ENCODE measurements around the gene MN1. TPM values are rescaled to one million over a fixed set of nuclear protein-coding genes. Genes with fewer than 3 reads are reported as not detected.

Gene MN1
- total and polyA plus RNA-seq, 2 of the 8 experiments (the other 6 are each of a cell fraction or from before 2014, with no cell fraction given) = 3.1 to 4.9 TPM

DNA sequence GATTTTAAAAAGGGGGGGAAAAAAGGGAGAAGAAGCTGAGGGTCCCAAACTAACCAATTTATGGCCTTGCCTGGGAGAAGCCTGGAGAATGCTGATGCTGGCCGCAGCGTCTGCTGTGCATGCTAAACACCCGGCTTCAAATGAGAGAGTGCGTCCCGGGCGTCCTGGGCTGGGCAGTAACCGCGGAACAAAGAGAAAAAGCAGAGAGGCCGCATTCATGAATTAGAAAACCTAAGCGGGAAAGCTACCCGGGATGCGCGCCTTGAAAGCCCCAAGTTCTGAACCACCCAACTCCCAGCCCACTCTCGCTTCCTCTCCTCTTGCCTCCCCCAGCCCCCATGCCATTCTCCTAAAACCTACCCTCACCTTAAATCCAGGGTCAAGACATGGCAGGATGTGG lies 6.5 kb downstream of the MN1 start (continued):
- TF ChIP-seq, protein P1, sequence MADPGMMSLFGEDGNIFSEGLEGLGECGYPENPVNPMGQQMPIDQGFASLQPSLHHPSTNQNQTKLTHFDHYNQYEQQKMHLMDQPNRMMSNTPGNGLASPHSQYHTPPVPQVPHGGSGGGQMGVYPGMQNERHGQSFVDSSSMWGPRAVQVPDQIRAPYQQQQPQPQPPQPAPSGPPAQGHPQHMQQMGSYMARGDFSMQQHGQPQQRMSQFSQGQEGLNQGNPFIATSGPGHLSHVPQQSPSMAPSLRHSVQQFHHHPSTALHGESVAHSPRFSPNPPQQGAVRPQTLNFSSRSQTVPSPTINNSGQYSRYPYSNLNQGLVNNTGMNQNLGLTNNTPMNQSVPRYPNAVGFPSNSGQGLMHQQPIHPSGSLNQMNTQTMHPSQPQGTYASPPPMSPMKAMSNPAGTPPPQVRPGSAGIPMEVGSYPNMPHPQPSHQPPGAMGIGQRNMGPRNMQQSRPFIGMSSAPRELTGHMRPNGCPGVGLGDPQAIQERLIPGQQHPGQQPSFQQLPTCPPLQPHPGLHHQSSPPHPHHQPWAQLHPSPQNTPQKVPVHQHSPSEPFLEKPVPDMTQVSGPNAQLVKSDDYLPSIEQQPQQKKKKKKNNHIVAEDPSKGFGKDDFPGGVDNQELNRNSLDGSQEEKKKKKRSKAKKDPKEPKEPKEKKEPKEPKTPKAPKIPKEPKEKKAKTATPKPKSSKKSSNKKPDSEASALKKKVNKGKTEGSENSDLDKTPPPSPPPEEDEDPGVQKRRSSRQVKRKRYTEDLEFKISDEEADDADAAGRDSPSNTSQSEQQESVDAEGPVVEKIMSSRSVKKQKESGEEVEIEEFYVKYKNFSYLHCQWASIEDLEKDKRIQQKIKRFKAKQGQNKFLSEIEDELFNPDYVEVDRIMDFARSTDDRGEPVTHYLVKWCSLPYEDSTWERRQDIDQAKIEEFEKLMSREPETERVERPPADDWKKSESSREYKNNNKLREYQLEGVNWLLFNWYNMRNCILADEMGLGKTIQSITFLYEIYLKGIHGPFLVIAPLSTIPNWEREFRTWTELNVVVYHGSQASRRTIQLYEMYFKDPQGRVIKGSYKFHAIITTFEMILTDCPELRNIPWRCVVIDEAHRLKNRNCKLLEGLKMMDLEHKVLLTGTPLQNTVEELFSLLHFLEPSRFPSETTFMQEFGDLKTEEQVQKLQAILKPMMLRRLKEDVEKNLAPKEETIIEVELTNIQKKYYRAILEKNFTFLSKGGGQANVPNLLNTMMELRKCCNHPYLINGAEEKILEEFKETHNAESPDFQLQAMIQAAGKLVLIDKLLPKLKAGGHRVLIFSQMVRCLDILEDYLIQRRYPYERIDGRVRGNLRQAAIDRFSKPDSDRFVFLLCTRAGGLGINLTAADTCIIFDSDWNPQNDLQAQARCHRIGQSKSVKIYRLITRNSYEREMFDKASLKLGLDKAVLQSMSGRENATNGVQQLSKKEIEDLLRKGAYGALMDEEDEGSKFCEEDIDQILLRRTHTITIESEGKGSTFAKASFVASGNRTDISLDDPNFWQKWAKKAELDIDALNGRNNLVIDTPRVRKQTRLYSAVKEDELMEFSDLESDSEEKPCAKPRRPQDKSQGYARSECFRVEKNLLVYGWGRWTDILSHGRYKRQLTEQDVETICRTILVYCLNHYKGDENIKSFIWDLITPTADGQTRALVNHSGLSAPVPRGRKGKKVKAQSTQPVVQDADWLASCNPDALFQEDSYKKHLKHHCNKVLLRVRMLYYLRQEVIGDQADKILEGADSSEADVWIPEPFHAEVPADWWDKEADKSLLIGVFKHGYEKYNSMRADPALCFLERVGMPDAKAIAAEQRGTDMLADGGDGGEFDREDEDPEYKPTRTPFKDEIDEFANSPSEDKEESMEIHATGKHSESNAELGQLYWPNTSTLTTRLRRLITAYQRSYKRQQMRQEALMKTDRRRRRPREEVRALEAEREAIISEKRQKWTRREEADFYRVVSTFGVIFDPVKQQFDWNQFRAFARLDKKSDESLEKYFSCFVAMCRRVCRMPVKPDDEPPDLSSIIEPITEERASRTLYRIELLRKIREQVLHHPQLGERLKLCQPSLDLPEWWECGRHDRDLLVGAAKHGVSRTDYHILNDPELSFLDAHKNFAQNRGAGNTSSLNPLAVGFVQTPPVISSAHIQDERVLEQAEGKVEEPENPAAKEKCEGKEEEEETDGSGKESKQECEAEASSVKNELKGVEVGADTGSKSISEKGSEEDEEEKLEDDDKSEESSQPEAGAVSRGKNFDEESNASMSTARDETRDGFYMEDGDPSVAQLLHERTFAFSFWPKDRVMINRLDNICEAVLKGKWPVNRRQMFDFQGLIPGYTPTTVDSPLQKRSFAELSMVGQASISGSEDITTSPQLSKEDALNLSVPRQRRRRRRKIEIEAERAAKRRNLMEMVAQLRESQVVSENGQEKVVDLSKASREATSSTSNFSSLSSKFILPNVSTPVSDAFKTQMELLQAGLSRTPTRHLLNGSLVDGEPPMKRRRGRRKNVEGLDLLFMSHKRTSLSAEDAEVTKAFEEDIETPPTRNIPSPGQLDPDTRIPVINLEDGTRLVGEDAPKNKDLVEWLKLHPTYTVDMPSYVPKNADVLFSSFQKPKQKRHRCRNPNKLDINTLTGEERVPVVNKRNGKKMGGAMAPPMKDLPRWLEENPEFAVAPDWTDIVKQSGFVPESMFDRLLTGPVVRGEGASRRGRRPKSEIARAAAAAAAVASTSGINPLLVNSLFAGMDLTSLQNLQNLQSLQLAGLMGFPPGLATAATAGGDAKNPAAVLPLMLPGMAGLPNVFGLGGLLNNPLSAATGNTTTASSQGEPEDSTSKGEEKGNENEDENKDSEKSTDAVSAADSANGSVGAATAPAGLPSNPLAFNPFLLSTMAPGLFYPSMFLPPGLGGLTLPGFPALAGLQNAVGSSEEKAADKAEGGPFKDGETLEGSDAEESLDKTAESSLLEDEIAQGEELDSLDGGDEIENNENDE (IDR thresholded peaks at IDR 0.05; ENCODE audit: insufficient replicate concordance, low read length) = no peak
- TF ChIP-seq, protein P2, sequence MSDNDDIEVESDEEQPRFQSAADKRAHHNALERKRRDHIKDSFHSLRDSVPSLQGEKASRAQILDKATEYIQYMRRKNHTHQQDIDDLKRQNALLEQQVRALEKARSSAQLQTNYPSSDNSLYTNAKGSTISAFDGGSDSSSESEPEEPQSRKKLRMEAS (IDR thresholded peaks at IDR 0.05) = peak; percentile 46
- TF ChIP-seq CTBP2 (IDR thresholded peaks at IDR 0.05; ENCODE audit: borderline replicate concordance, insufficient read depth, insufficient read length, low read length) (peak; percentile 36), YY1 (IDR thresholded peaks at IDR 0.05; ENCODE audit: low read depth, low read length) (0 out of 2 replicates have a peak, but pooled peaks have one; percentile 8), SP4 (IDR thresholded peaks at IDR 0.05; ENCODE audit: low read length) (0 out of 2 replicates have a peak, but pooled peaks have one; percentile 31), EZH2 (IDR thresholded peaks at IDR 0.05; ENCODE audit: low read depth, low read length, severe bottlenecking) (peak; percentile 24), RNF2 (IDR thresholded peaks at IDR 0.05; ENCODE audit: borderline replicate concordance, low read depth, low read length, missing control alignments, poor library complexity, severe bottlenecking) (no peak)
- TF ChIP-seq, protein P3, sequence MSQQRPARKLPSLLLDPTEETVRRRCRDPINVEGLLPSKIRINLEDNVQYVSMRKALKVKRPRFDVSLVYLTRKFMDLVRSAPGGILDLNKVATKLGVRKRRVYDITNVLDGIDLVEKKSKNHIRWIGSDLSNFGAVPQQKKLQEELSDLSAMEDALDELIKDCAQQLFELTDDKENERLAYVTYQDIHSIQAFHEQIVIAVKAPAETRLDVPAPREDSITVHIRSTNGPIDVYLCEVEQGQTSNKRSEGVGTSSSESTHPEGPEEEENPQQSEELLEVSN (IDR thresholded peaks at IDR 0.05) = peak; percentile 46; the same call in 1 of the 2 replicates
